ENCODE measurements around the gene MED25. TPM values are rescaled to one million over a fixed set of nuclear protein-coding genes. Genes with fewer than 3 reads are reported as not detected.

The MED25 gene
- total and polyA plus RNA-seq, 9 of the 15 experiments (the other 6 are each of a cell fraction or from before 2014, with no cell fraction given): 4.1 to 93.9 (median 19.3) TPM

DNA sequence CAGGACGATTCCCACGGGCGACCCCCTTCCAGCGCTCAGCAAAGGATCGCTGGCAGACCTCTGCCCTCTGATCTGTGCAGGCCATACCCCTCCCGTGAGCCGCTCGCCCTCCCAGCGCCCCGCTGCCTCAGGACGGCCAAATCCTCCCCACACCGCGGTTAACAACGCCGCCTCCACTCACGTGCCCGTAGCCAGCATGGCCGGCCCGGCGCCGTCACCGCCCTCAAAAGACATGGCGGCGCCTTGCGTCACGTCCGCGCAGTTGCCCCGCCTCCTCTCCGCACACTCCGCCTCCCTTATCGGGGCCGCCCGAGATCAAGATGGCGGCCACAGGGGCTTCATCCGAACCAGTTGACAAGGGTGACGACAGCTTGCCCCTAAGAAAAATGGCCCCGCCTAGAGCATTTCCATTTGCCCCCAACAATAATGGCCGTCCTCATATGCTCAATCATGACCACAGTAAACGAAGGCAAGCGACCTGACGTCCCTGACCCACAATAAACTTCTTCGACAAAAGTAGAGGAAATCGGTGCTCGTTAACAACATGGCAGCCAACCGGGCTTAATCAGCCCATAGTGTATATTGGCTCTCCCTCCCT lies 58.4 kb downstream of the MED25 start (continued):
- TF ChIP-seq MYNN (IDR thresholded peaks at IDR 0.05): 0 out of 2 replicates have a peak, but pooled peaks have one; percentile 33
- no peak for TF ChIP-seq MYNN (CRISPR knock-in tag; IDR thresholded peaks at IDR 0.05)
- TF ChIP-seq ZZZ3 (IDR thresholded peaks at IDR 0.05): no peak
- peak; percentile 93 for TF ChIP-seq CEBPG (CRISPR knock-in tag; IDR thresholded peaks at IDR 0.05)
- peak; percentile 80 to 91 for TF ChIP-seq CEBPG (tag; conservative IDR thresholded peaks at IDR 0.05 in 1 of 2, IDR thresholded peaks at IDR 0.05 in 1 of 2)
- peak; percentile 96 for TF ChIP-seq ZNF197 (CRISPR knock-in tag; IDR thresholded peaks at IDR 0.05; ENCODE audit: low read depth)
- peak; percentile 46 for TF ChIP-seq CCNT2 (IDR thresholded peaks at IDR 0.05; ENCODE audit: borderline replicate concordance, extremely low read depth, insufficient read length, low read depth, low read length)
- TF ChIP-seq ZNF583 (CRISPR knock-in tag; IDR thresholded peaks at IDR 0.05): no peak
- peak; percentile 78; the same call in 1 of the 2 replicates for TF ChIP-seq MXI1 (IDR thresholded peaks at IDR 0.05; ENCODE audit: low read depth, low read length)
- TF ChIP-seq BACH1 (tag; IDR thresholded peaks at IDR 0.05): peak; percentile 93; the same call in 1 of the 2 replicates
- TF ChIP-seq, protein P1, sequence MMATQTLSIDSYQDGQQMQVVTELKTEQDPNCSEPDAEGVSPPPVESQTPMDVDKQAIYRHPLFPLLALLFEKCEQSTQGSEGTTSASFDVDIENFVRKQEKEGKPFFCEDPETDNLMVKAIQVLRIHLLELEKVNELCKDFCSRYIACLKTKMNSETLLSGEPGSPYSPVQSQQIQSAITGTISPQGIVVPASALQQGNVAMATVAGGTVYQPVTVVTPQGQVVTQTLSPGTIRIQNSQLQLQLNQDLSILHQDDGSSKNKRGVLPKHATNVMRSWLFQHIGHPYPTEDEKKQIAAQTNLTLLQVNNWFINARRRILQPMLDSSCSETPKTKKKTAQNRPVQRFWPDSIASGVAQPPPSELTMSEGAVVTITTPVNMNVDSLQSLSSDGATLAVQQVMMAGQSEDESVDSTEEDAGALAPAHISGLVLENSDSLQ (IDR thresholded peaks at IDR 0.05): peak; percentile 70
- no peak for TF ChIP-seq ZNF354B (CRISPR knock-in tag; IDR thresholded peaks at IDR 0.05)
- TF ChIP-seq RCOR1 (IDR thresholded peaks at IDR 0.05; ENCODE audit: borderline replicate concordance in 1 of 2, low read depth in 2 of 2, low read length in 2 of 2): no peak
- TF ChIP-seq EP400 (IDR thresholded peaks at IDR 0.05): peak; percentile 69
- 0 out of 2 replicates have a peak, but pooled peaks have one; percentile 58 for TF ChIP-seq ZBED1 (IDR thresholded peaks at IDR 0.05)
- TF ChIP-seq TBP (optimal IDR thresholded peaks at IDR 0.05; ENCODE audit: low read depth, low read length): peak; percentile 66
- peak; percentile 52; the same call in 1 of the 2 replicates for TF ChIP-seq PHF8 (IDR thresholded peaks at IDR 0.05; ENCODE audit: borderline replicate concordance, low read length)
- TF ChIP-seq MAFG (tag; conservative IDR thresholded peaks at IDR 0.05): no peak
- no peak for TF ChIP-seq SMARCC2 (IDR thresholded peaks at IDR 0.05; ENCODE audit: low read depth)
- TF ChIP-seq, protein P2, sequence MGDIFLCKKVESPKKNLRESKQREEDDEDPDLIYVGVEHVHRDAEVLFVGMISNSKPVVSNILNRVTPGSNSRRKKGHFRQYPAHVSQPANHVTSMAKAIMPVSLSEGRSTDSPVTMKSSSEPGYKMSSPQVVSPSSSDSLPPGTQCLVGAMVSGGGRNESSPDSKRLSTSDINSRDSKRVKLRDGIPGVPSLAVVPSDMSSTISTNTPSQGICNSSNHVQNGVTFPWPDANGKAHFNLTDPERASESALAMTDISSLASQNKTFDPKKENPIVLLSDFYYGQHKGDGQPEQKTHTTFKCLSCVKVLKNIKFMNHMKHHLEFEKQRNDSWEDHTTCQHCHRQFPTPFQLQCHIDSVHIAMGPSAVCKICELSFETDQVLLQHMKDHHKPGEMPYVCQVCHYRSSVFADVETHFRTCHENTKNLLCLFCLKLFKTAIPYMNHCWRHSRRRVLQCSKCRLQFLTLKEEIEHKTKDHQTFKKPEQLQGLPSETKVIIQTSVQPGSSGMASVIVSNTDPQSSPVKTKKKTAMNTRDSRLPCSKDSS (IDR thresholded peaks at IDR 0.05; ENCODE audit: low read depth, partially characterized antibody): no peak
- TF ChIP-seq, protein P3, sequence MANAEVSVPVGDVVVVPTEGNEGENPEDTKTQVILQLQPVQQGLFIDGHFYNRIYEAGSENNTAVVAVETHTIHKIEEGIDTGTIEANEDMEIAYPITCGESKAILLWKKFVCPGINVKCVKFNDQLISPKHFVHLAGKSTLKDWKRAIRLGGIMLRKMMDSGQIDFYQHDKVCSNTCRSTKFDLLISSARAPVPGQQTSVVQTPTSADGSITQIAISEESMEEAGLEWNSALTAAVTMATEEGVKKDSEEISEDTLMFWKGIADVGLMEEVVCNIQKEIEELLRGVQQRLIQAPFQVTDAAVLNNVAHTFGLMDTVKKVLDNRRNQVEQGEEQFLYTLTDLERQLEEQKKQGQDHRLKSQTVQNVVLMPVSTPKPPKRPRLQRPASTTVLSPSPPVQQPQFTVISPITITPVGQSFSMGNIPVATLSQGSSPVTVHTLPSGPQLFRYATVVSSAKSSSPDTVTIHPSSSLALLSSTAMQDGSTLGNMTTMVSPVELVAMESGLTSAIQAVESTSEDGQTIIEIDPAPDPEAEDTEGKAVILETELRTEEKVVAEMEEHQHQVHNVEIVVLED (CRISPR knock-in tag; IDR thresholded peaks at IDR 0.05): peak; percentile 75
- TF ChIP-seq GABPA (tag; conservative IDR thresholded peaks at IDR 0.05; ENCODE audit: low read depth): peak; percentile 95
- 0 out of 2 replicates have a peak, but pooled peaks have one; percentile 58 for TF ChIP-seq ATF1 (CRISPR knock-in tag; IDR thresholded peaks at IDR 0.05)
- peak; percentile 97 for TF ChIP-seq ATF1 (tag; IDR thresholded peaks at IDR 0.05)
- TF ChIP-seq MAFF (IDR thresholded peaks at IDR 0.05; ENCODE audit: low read length): peak; percentile 3; the same call in 1 of the 2 replicates

Measured in K562 (cell line).